Epithelial cell of proximal tubule (primary cell): ENCODE measurements around the gene HOXD13. TPM values are rescaled to one million over a fixed set of nuclear protein-coding genes. Genes with fewer than 3 reads are reported as not detected.
A peak's percentile ranks its signal among the peaks of the same experiment; 100 is the strongest.

Experiments
- DNase-seq: peaks from one replicate; pipeline ENCODE4 v3.0.0-alpha.2; 2011; ENCODE audit warnings: low read depth
- H3K4me3 ChIP-seq: 2 replicates; pipeline ENCODE4 v1.5.1; 2011; ENCODE audit warnings: low read depth, mild to moderate bottlenecking, low read length
- total RNA-seq: library from RNA; depleted of rRNA; stranded (reverse); fragments of >200 nt; gene quantifications from 2 replicates; pipeline ENCODE4 v1.2.3, GENCODE V29; 2015
- TF ChIP-seq, protein P1 (sequence below): conservative IDR thresholded peaks from 2 replicates; pipeline ENCODE4 v1.5.1; 2012; ENCODE audit warnings: low read depth, mild to moderate bottlenecking, low read length

Gene HOXD13
- total RNA-seq, 1 donor from 2014 or later: not detected

DNA sequence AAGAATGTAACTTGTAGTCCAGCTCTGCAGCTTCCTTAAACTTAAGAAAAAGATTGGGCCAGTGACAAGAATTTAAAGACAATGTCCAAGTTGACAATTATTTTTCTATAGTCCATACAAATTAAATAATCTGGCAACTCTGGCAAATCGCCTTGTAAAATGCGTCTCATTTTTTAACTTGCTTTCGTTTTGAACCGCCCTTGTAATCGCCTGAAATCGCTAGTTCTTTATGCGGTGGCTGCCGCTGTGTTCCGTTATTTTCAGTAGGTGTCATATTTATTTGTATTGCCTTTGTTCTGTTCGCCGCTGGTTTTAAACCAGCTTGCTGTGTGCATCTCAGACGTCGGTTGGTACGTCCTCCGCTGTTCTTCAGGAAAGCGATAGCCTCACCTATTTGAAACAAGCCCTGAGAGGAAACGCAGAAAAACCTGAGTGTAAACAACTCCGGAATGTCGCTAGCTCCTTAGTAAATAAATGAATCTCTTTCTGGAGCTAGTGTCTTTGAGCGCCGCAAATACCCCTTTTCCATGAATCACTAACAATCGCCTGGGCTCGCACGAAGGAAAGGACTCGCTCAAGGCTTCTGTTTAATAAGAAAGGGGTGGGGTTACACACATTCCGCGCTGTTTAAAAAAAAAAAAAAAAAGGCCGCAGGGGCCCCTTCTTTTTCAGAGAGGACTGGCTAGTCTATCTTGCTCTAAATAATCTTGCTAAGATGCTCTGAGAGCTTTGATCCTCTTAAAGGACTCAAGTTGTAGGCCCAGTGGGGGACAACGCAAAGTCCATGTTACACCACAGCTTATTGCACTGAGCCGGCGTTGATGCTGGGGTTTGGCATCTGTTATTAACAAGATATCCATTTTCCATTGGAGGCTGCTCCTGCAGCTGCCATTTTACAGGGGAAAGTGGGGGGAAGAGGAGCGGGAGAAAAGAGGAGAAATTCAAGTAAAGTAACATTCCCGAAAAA, 40.0 kb downstream of the HOXD13 start:
- TF ChIP-seq, protein P1, sequence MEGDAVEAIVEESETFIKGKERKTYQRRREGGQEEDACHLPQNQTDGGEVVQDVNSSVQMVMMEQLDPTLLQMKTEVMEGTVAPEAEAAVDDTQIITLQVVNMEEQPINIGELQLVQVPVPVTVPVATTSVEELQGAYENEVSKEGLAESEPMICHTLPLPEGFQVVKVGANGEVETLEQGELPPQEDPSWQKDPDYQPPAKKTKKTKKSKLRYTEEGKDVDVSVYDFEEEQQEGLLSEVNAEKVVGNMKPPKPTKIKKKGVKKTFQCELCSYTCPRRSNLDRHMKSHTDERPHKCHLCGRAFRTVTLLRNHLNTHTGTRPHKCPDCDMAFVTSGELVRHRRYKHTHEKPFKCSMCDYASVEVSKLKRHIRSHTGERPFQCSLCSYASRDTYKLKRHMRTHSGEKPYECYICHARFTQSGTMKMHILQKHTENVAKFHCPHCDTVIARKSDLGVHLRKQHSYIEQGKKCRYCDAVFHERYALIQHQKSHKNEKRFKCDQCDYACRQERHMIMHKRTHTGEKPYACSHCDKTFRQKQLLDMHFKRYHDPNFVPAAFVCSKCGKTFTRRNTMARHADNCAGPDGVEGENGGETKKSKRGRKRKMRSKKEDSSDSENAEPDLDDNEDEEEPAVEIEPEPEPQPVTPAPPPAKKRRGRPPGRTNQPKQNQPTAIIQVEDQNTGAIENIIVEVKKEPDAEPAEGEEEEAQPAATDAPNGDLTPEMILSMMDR: no peak
- H3K4me3 ChIP-seq: peak overlapping the region; percentile 63
- no peak for DNase-seq

DNA sequence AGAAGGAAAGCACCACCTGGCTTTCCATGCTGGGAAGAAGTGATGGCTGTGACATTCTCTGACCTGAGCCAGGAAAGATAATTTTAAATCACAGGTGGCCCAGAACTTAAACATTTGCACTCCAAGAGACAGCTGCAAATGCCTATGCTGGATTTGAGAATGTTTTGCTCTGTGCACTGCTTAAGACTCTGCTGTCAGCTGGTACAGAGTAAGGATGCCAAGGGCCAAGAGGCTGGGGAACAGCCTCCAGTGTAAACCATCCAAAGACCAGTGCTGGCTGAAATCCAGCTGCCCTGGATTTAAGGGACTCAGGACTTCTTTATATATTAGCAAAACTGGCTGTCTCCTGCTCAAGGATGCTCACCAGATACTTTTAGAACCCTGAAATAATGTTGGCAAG, 40.9 kb downstream of the HOXD13 start:
- H3K4me3 ChIP-seq: peak overlapping the region; percentile 63
- no peak for DNase-seq
- TF ChIP-seq, protein P1: no peak

DNA sequence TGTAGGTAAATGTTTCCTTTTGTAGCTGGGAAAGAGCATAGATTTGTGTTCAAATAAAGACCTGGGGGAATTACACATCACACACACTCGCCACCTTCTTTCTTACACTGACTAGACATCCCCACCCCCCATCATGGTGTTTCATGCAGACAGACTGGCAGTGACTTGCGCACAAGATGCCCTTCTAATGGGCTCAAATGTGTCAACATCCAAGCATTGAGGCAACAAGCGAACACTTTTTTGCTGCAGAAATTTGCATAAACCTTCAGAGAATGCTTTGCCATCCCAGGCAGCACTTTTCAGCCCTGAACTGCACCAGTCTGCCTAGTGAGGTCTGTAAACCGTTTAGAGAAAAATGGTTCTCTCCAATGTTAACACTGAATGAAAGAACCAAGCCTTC, 41.5 kb downstream of the HOXD13 start:
- no peak for DNase-seq
- H3K4me3 ChIP-seq: no peak overlapping the region
- TF ChIP-seq, protein P1: no peak

DNA sequence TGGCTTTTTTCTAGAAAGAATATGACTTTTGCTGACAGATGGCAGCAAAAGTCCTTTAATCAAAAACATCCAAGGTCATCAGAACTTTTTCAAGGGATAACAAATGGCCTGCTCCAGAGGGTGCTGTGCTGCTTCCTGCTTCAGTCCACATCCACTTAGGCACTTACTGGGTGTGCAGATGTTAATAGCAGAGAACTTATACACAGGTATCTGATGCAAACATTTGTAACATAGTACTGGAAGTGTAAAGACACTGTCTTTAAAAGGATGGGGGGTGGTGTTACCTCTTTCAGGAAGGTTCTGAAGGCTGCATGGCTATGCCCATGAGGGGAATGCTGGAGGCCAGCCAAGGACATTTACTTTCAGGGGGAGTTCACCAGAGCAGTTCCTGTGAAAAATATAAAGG, 42.5 kb downstream of the HOXD13 start:
- DNase-seq: no peak

DNA sequence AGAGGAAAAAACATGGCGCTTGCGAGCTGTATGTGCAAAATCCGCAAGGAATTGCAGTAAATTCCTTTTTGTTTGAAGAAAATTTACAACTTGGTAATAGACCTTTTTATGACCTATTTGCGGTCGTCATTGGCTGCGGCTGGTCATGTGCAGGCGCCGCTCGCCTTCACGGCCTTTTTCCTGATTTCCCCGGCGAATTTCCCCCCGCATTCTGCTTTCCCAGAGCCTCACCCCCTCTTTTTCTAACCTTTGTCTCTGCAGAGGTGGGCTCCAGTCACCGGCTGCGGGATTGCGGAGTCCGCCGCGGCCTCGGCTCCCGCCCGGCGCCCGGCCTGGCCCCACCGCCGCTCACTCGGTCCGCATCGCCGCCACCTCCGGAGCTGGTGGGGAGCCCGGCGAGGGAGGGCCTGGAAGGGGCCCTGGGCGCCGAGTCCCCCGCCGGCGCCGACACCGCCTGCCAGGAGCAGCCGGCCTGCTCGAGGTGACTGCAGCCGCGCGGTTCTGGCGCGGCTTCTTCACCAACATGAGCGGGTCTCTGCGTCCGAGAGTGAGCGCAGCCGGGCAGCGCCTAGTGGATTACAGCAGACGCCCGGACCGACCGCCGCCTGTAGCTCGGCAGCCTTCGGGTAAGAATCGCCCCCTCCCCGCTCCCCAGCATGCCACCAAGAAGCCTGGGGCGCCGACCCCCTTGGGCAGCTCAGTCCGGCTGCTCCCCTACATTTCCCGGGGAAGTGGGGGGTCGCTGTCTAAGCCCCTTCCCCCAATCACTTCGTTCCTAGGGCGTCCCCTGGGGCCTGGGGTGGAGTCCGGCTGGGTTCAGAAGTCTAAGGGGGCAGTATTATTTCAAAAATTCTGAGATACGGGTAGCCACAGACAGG, 44.1 kb downstream of the HOXD13 start:
- peak overlapping the region; percentile 94 for H3K4me3 ChIP-seq
- TF ChIP-seq, protein P1: no peak
- no peak for DNase-seq

More for the DNA sequence above, 42.5 kb downstream of the HOXD13 start:
- peak overlapping the region; percentile 10 for H3K4me3 ChIP-seq
- TF ChIP-seq, protein P1: peak; percentile 15

DNA sequence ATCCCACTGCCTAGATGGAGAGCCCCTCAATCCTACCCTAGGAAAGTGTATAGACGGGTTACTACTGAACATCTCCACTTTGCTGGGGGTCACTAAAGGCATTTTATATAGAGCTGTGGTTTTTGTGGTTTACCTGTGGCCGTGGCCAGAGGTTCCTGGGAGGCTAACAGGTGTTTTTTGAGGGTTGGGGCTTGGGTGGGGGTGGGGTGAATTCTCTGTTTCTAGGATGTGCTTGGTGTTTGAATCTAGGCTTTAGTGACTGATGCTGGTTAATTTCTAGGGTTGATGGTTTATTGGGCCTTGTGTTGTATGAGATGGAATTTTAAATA, 44.7 kb downstream of the HOXD13 start:
- DNase-seq: no peak
- H3K4me3 ChIP-seq: peak overlapping the region; percentile 94
- TF ChIP-seq, protein P1: no peak
